ENCODE results near the gene PCDHB10.
"Not testable (repeated sequence)": the region's sequence is repeated elsewhere in the genome, so short reads cannot be mapped to it uniquely, and the experiment has no call there.

PCDHB10 gene

DNA sequence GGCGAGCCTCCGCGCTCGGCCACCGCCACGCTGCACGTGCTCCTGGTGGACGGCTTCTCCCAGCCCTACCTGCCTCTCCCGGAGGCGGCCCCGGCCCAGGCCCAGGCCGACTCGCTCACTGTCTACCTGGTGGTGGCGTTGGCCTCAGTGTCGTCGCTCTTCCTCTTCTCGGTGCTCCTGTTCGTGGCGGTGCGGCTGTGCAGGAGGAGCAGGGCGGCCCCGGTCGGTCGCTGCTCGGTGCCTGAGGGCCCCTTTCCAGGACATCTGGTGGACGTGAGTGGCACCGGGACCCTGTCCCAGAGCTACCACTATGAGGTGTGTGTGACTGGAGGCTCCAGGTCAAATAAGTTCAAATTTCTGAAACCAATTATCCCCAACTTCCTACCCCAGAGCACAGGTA, 18.7 kb downstream of the PCDHB10 start:
- H3K27ac Mint-ChIP-seq; H3K36me3 Mint-ChIP-seq; ATAC-seq; H3K4me1 Mint-ChIP-seq; H3K9me3 Mint-ChIP-seq; H3K4me3 Mint-ChIP-seq; DNase-seq (ENCODE audit: low spot score in 2 of 2): not testable (repeated sequence)

DNA sequence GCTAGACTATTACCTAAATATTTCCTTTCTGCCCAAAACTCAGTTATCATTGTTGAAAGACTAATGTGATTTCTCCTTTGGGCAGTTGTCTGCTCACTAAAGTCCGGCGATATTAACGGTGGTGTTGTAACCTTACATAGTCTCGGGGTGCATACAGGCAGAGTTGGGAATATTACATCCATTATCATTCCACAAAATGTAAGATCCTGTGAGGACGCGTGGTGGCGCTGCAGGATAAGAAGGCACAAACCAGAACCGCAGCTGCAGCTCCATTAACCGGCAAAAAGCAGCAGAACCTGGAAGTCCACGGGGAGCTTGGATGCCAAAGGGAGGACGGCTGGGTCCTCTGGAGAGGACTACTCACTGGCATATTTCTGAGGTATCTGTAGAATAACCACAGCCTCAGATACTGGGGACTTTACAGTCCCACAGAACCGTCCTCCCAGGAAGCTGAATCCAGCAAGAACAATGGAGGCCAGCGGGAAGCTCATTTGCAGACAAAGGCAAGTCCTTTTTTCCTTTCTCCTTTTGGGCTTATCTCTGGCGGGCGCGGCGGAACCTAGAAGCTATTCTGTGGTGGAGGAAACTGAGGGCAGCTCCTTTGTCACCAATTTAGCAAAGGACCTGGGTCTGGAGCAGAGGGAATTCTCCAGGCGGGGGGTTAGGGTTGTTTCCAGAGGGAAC, 21.6 kb downstream of the PCDHB10 start, which contains the start of gene PCDHB13:
Gene PCDHB13, plus strand, starts transcription at position 264 of the 684 bp plus-strand sequence. Its CDS starts 205 bp downstream, at position 469.
- H3K4me3 Mint-ChIP-seq; H3K36me3 Mint-ChIP-seq; H3K9me3 Mint-ChIP-seq; H3K27ac Mint-ChIP-seq; ATAC-seq; DNase-seq (ENCODE audit: low spot score in 2 of 2); H3K4me1 Mint-ChIP-seq: not testable (repeated sequence)

DNA sequence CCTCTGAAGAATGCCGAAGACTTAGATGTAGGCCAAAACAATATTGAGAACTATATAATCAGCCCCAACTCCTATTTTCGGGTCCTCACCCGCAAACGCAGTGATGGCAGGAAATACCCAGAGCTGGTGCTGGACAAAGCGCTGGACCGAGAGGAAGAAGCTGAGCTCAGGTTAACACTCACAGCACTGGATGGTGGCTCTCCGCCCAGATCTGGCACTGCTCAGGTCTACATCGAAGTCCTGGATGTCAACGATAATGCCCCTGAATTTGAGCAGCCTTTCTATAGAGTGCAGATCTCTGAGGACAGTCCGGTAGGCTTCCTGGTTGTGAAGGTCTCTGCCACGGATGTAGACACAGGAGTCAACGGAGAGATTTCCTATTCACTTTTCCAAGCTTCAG, 22.4 kb downstream of the PCDHB10 start:
- DNase-seq (ENCODE audit: low spot score in 2 of 2); H3K4me3 Mint-ChIP-seq; H3K27ac Mint-ChIP-seq; H3K4me1 Mint-ChIP-seq; H3K9me3 Mint-ChIP-seq; ATAC-seq; H3K36me3 Mint-ChIP-seq: not testable (repeated sequence)

DNA sequence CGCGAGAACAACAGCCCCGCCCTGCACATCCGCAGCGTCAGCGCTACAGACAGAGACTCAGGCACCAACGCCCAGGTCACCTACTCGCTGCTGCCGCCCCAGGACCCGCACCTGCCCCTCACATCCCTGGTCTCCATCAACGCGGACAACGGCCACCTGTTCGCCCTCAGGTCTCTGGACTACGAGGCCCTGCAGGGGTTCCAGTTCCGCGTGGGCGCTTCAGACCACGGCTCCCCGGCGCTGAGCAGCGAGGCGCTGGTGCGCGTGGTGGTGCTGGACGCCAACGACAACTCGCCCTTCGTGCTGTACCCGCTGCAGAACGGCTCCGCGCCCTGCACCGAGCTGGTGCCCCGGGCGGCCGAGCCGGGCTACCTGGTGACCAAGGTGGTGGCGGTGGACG, 23.4 kb downstream of the PCDHB10 start:
- not testable (repeated sequence) for H3K4me3 Mint-ChIP-seq; H3K9me3 Mint-ChIP-seq; H3K4me1 Mint-ChIP-seq; ATAC-seq; H3K36me3 Mint-ChIP-seq; DNase-seq (ENCODE audit: low spot score in 2 of 2); H3K27ac Mint-ChIP-seq

DNA sequence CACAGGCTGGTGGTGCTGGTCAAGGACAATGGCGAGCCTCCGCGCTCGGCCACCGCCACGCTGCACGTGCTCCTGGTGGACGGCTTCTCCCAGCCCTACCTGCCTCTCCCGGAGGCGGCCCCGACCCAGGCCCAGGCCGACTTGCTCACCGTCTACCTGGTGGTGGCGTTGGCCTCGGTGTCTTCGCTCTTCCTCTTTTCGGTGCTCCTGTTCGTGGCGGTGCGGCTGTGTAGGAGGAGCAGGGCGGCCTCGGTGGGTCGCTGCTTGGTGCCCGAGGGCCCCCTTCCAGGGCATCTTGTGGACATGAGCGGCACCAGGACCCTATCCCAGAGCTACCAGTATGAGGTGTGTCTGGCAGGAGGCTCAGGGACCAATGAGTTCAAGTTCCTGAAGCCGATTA, 23.9 kb downstream of the PCDHB10 start:
- H3K4me3 Mint-ChIP-seq; H3K36me3 Mint-ChIP-seq; H3K4me1 Mint-ChIP-seq; H3K27ac Mint-ChIP-seq; DNase-seq (ENCODE audit: low spot score in 2 of 2); ATAC-seq; H3K9me3 Mint-ChIP-seq: not testable (repeated sequence)

DNA sequence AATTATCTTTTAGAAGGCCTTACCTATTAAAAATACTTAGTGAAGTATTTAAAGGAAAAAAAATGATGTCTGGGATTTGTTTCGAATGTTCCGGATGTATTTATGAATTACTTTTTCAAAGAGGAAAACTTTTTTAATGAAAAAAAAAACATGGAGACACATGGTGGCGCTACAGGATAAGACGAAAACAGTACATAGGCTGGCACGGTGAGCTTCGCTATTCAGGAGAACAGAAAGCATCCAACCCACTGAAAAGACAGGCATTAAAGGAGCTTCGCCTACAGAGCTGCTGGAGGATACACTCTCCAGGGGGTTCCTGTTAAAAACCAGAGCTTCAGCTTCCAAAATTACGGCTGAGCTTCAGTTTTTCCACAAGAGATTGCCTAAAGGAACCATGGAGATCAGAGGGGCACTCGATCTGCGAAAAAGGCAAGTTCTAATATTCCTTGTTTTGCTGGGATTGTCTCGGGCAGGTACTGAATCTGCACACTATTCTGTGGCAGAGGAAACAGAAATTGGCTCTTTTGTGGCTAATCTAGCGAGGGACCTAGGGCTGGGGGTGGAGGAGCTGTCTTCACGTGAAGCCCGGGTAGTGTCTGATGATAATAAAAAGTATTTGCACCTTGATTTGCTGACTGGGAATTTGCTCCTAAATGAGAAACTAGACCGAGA, 31.1 kb downstream of the PCDHB10 start, which contains the start of gene PCDHB14:
Gene PCDHB14, plus strand, starts transcription at position 232 of the 672 bp plus-strand sequence. Its CDS starts 163 bp downstream, at position 395.
- no peak within 1 kb of the TSS for H3K27ac Mint-ChIP-seq
- H3K9me3 Mint-ChIP-seq, result peaks cover 2% of the 10 kb centered on the region
- no peak within 1 kb of the TSS for H3K4me3 Mint-ChIP-seq
- no peak for DNase-seq (ENCODE audit: low spot score in 2 of 2)
- ATAC-seq, result no peak
- H3K36me3 Mint-ChIP-seq, result no peaks in the 10 kb centered on the region
- no peaks in the 10 kb centered on the region for H3K4me1 Mint-ChIP-seq

DNA sequence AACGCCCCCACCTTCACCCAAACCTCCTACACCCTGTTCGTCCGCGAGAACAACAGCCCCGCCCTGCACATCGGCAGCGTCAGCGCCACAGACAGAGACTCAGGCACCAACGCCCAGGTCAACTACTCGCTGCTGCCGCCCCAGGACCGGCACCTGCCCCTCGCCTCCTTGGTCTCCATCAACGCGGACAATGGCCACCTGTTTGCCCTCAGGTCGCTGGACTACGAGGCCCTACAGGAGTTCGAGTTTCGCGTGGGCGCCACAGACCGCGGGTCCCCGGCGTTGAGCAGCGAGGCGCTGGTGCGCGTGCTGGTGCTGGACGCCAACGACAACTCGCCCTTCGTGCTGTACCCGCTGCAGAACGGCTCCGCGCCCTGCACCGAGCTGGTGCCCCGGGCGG, 32.7 kb downstream of the PCDHB10 start:
- not testable (repeated sequence) for H3K36me3 Mint-ChIP-seq; DNase-seq (ENCODE audit: low spot score in 2 of 2); H3K4me1 Mint-ChIP-seq; H3K27ac Mint-ChIP-seq; ATAC-seq; H3K4me3 Mint-ChIP-seq; H3K9me3 Mint-ChIP-seq

DNA sequence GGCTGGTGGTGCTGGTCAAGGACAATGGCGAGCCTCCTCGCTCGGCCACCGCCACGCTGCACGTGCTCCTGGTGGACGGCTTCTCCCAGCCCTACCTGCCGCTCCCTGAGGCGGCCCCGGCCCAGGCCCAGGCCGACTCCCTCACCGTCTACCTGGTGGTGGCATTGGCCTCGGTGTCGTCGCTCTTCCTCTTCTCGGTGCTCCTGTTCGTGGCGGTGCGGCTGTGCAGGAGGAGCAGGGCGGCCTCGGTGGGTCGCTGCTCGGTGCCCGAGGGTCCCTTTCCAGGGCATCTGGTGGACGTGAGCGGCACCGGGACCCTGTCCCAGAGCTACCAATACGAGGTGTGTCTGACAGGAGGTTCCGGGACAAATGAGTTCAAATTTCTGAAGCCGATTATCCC, 33.3 kb downstream of the PCDHB10 start:
- H3K4me3 Mint-ChIP-seq; H3K36me3 Mint-ChIP-seq; H3K27ac Mint-ChIP-seq; ATAC-seq; H3K9me3 Mint-ChIP-seq; H3K4me1 Mint-ChIP-seq; DNase-seq (ENCODE audit: low spot score in 2 of 2): not testable (repeated sequence)

DNA sequence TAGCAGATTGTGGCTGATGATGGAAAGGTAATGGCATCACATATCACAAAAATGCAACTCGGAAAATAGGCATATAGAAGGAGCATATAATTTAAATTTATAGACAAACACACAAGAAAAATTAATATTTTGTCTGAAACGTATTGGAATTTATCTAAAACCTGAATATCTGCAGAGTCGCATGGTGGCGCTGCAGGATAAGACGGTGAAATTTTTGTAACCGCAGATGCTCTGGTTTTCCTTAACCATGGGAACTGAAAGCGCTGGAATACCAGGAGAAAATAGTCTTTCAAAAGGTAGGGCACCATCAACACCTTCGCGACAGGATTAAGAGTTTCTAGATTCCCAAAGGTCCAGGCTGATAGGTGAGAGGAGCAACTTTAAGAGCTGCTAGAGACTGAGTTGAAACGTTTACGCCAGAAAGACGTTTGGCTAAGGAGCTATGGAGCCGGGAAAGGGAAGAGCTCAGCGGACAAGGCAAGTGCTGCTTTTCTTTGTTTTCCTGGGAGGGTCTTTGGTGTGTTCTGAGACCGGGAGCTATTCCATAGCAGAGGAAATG, 42.0 kb downstream of the PCDHB10 start:
- H3K27ac Mint-ChIP-seq, result no peak overlapping the region
- ATAC-seq, result no peak
- H3K9me3 Mint-ChIP-seq, result peaks cover 16% of the 10 kb centered on the region

DNA sequence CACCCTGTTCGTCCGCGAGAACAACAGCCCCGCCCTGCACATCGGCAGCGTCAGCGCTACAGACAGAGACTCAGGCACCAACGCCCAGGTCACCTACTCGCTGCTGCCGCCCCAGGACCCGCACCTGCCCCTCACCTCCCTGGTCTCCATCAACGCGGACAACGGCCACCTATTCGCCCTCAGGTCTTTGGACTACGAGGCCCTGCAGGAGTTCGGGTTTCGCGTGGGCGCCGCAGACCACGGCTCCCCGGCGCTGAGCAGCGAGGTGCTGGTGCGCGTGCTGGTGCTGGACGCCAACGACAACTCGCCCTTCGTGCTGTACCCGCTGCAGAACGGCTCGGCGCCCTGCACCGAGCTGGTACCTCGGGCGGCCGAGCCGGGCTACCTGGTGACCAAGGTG, 43.8 kb downstream of the PCDHB10 start:
- not testable (repeated sequence) for H3K27ac Mint-ChIP-seq; DNase-seq (ENCODE audit: low spot score in 2 of 2); H3K4me3 Mint-ChIP-seq; H3K4me1 Mint-ChIP-seq; ATAC-seq; H3K36me3 Mint-ChIP-seq
- H3K9me3 Mint-ChIP-seq, result peaks cover 22% of the 10 kb centered on the region

More for the DNA sequence above, 42.0 kb downstream of the PCDHB10 start:
- Mint-ChIP-seq H3K4me1 (no peaks in the 10 kb centered on the region), H3K4me3 (no peak overlapping the region), H3K36me3 (no peaks in the 10 kb centered on the region)
- no peak for DNase-seq (ENCODE audit: low spot score in 2 of 2)

DNA sequence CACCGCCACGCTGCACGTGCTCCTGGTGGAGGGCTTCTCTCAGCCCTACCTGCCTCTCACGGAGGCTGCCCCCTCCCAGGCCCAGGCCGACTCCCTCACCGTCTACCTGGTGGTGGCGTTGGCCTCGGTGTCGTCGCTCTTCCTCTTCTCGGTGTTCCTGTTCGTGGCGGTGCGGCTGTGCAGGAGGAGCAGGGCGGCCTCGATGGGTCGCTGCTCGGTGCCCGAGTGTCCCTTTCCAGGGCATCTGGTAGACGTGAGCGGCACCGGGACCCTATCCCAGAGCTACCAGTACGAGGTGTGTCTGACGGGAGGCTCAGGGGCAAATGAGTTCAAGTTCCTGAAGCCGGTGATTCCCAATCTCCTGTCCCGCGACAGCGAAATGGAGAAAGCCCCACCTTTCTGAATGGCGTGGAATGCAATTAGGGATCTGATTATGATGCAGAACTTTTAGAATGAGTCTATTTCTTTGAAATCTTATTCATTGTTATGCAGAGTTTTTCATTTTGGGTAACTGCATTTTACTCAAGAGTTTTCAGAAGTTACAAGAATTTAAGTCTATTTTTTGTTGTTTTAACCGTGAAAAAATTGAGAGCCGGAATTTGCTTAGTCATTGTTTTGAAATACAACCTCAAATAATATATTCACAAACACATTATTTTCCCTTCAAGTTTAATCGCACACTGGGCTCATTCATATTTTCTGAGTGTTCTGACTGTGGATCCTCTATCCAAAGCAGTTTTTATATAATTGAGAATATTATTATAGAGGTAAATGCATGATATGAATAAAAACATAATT, 44.6 kb downstream of the PCDHB10 start:
- DNase-seq (ENCODE audit: low spot score in 2 of 2), result no peak
- no peak overlapping the region for H3K4me3 Mint-ChIP-seq

DNA sequence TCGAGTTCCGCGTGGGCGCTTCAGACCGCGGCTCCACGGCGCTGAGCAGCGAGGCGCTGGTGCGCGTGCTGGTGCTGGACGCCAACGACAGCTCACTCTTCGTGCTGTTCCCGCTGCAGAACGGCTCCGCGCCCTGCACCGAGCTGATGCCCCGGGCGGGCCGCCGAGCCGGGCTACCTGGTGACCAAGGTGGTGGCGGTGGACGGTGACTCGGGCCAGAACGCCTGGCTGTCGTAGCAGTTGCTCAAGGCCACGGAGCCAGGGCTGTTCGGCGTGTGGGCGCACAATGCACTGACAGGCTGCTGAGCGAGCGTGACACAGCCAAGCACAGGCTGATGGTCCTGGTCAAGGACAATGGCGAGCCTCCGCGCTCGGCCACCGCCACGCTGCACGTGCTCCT, 49.3 kb downstream of the PCDHB10 start:
- Mint-ChIP-seq H3K36me3 (no peaks in the 10 kb centered on the region), H3K4me1 (peaks cover 4% of the 10 kb centered on the region), H3K27ac (no peak overlapping the region), H3K9me3 (peaks cover 23% of the 10 kb centered on the region), H3K4me3 (no peak overlapping the region)
- ATAC-seq (no peak), DNase-seq (ENCODE audit: low spot score in 2 of 2) (no peak)

More for the DNA sequence above, 44.6 kb downstream of the PCDHB10 start:
- H3K4me1 Mint-ChIP-seq, result no peaks in the 10 kb centered on the region
- ATAC-seq, result no peak
- no peaks in the 10 kb centered on the region for H3K36me3 Mint-ChIP-seq
- H3K9me3 Mint-ChIP-seq, result peaks cover 19% of the 10 kb centered on the region
- H3K27ac Mint-ChIP-seq, result no peak overlapping the region
